Epithelial cell of esophagus (primary cell): ENCODE measurements around the gene TOMM7.

Experiments used
- DNase-seq: peaks from one replicate; pipeline ENCODE4 v3.0.0; 2010; ENCODE audit warnings: low read depth
- H3K4me3 ChIP-seq: 2 replicates; pipeline ENCODE4 v1.5.1; 2011; ENCODE audit warnings: mild to moderate bottlenecking, low read length, control low read depth
- CTCF ChIP-seq: IDR thresholded peaks from 2 replicates; pipeline ENCODE4 v1.5.1; 2011; ENCODE audit warnings: low read depth, mild to moderate bottlenecking, low read length, control low read depth, inconsistent platforms; ENCODE audit not compliant: insufficient read depth; ENCODE audit errors: missing control alignments

TOMM7 gene

GRCh38 chr7:22824760-22825159 is 2.1 kb upstream of the TOMM7 start:
- DNase-seq: no peak
- H3K4me3 ChIP-seq: no peak overlapping the region
- TF ChIP-seq CTCF: no peak

GRCh38 chr7:22823142-22823497 is 471 bp upstream of the TOMM7 start:
- DNase-seq: no peak
- TF ChIP-seq CTCF: no peak
- H3K4me3 ChIP-seq: peak overlapping the region; percentile 89

- TF ChIP-seq CTCF: no peak
- DNase-seq: peak; percentile 36
- H3K4me3 ChIP-seq: peak overlapping the region; percentile 89
Observed at GRCh38 chr7:22821702-22822485, 755 bp downstream of the TOMM7 start.

GRCh38 chr7:22819476-22819875 is 3.2 kb downstream of the TOMM7 start:
- TF ChIP-seq CTCF: no peak
- no peak for DNase-seq
- H3K4me3 ChIP-seq: no peak overlapping the region

GRCh38 chr7:22814261-22815208 is 8.1 kb downstream of the TOMM7 start:
- no peak overlapping the region for H3K4me3 ChIP-seq
- DNase-seq: peak; percentile 17
- TF ChIP-seq CTCF: no peak

- TF ChIP-seq CTCF: no peak
- DNase-seq: no peak
- H3K4me3 ChIP-seq: no peak overlapping the region
Observed at GRCh38 chr7:22812353-22812752, 10.3 kb downstream of the TOMM7 start.
